ENCODE data around the gene HES2. TPM values are rescaled to one million over a fixed set of nuclear protein-coding genes. Genes with fewer than 3 reads are reported as not detected.

The HES2 gene
- total and polyA plus RNA-seq, 4 donors = 0.10 TPM; not detected in 3

DNA sequence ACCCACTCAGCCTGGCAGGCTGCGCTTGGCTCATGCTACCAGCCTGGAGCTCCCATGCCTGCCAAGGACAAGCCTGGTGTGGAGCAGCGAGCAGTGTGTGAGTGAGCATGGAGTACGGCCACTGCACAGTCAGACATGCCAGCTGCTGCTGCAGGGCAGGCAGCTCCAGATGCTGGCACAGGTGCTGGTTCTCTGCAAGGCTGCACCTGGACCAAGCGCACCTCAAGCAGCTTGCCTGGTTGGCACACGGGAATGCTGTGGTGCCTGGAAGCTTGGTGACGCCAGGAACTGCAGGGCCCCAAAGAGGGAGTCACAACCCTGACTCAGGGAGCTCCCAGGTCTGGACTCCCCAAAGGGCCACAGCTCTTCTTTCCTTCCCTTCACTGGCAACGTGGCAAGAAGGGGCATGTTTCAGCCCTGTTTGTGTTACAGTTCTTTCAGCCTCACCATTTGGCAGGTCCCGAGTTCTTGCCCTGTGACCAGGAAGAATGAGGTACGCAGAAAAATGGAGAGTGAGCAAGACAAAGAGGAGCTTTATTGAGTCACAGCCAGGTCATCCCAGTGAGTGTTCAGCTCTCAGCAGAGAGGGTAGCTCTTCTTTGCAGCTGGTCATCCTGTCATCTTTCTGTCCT, 52.2 kb downstream of the HES2 start:
- no peak overlapping the region for H3K4me3 ChIP-seq (ENCODE audit: low read depth in 1 of 3, low read length in 3 of 3)
- WGBS = 82% methylated on average over 9 of the region's 9 CpGs

DNA sequence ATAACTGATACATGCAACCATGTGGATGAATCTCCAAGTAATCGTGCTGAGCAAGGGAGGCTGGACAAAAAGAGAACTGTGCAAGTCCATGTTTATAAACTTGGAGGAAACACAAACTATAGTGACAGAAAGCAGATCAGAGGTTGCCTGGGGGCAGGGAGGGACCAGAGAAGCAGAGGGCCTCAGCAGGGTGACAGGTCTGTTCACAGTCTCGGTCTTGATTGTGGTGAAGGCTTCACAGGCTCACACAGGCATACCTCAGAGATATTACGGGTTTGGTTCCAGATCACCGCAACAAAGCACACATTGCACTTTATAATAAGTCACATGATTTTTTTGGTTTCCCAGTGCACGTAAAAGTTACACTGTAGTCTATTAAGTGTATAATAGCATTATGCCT, 54.7 kb downstream of the HES2 start:
- H3K4me1 ChIP-seq (ENCODE audit: control insufficient read depth in 4 of 4, insufficient read depth in 4 of 4, low read length in 3 of 4) = peaks cover 6 to 19% (median 14%) of the 10 kb centered on the region in 4 donors
- DNase-seq (ENCODE audit: low spot score) = no peak
- H3K27me3 ChIP-seq (ENCODE audit: control insufficient read depth in 4 of 4, insufficient read depth in 4 of 4, low read length in 3 of 4) = no peaks in the 10 kb centered on the region
- no peaks in the 10 kb centered on the region for H3K9me3 ChIP-seq (ENCODE audit: control insufficient read depth in 4 of 4, low read length in 3 of 4)
- H3K27ac ChIP-seq (ENCODE audit: low read depth in 1 of 2, low read length in 2 of 2) = no peak overlapping the region
- H3K36me3 ChIP-seq (ENCODE audit: control insufficient read depth in 4 of 4, insufficient read depth in 3 of 4, low read depth in 1 of 4, low read length in 3 of 4) = no peaks in the 10 kb centered on the region
- no peak overlapping the region for H3K4me3 ChIP-seq (ENCODE audit: low read depth in 1 of 3, low read length in 3 of 3)
- TF ChIP-seq, protein P1, sequence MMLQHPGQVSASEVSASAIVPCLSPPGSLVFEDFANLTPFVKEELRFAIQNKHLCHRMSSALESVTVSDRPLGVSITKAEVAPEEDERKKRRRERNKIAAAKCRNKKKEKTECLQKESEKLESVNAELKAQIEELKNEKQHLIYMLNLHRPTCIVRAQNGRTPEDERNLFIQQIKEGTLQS (IDR thresholded peaks at IDR 0.05) = no peak
- 83% methylated on average over 5 of the region's 5 CpGs for WGBS
- no peak overlapping the region for H3K9ac ChIP-seq (ENCODE audit: low read depth in 1 of 2, low read length in 2 of 2)

More for the DNA sequence above, 52.2 kb downstream of the HES2 start:
- H3K27ac ChIP-seq (ENCODE audit: low read depth in 1 of 2, low read length in 2 of 2) = no peak overlapping the region
- no peak overlapping the region for H3K9ac ChIP-seq (ENCODE audit: low read depth in 1 of 2, low read length in 2 of 2)
- H3K9me3 ChIP-seq (ENCODE audit: control insufficient read depth in 4 of 4, low read length in 3 of 4) = no peaks in the 10 kb centered on the region
- H3K36me3 ChIP-seq (ENCODE audit: control insufficient read depth in 4 of 4, insufficient read depth in 3 of 4, low read depth in 1 of 4, low read length in 3 of 4) = no peaks in the 10 kb centered on the region
- DNase-seq (ENCODE audit: low spot score) = no peak
- H3K27me3 ChIP-seq (ENCODE audit: control insufficient read depth in 4 of 4, insufficient read depth in 4 of 4, low read length in 3 of 4) = no peaks in the 10 kb centered on the region
- TF ChIP-seq RAD21 (IDR thresholded peaks at IDR 0.05) (no peak), GABPA (IDR thresholded peaks at IDR 0.05 in 1 of 2, conservative IDR thresholded peaks at IDR 0.05 in 1 of 2) (no peak), FOXA1 (IDR thresholded peaks at IDR 0.05) (no peak), NR2F2 (IDR thresholded peaks at IDR 0.05) (no peak), HNF4G (IDR thresholded peaks at IDR 0.05) (no peak), HNF4A (conservative IDR thresholded peaks at IDR 0.05) (no peak), EGR1 (IDR thresholded peaks at IDR 0.05; ENCODE audit: low read depth in 2 of 2) (no peak), RXRA (IDR thresholded peaks at IDR 0.05) (no peak)
- TF ChIP-seq, protein P2, sequence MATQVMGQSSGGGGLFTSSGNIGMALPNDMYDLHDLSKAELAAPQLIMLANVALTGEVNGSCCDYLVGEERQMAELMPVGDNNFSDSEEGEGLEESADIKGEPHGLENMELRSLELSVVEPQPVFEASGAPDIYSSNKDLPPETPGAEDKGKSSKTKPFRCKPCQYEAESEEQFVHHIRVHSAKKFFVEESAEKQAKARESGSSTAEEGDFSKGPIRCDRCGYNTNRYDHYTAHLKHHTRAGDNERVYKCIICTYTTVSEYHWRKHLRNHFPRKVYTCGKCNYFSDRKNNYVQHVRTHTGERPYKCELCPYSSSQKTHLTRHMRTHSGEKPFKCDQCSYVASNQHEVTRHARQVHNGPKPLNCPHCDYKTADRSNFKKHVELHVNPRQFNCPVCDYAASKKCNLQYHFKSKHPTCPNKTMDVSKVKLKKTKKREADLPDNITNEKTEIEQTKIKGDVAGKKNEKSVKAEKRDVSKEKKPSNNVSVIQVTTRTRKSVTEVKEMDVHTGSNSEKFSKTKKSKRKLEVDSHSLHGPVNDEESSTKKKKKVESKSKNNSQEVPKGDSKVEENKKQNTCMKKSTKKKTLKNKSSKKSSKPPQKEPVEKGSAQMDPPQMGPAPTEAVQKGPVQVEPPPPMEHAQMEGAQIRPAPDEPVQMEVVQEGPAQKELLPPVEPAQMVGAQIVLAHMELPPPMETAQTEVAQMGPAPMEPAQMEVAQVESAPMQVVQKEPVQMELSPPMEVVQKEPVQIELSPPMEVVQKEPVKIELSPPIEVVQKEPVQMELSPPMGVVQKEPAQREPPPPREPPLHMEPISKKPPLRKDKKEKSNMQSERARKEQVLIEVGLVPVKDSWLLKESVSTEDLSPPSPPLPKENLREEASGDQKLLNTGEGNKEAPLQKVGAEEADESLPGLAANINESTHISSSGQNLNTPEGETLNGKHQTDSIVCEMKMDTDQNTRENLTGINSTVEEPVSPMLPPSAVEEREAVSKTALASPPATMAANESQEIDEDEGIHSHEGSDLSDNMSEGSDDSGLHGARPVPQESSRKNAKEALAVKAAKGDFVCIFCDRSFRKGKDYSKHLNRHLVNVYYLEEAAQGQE (IDR thresholded peaks at IDR 0.05) = no peak
- TF ChIP-seq, protein P3, sequence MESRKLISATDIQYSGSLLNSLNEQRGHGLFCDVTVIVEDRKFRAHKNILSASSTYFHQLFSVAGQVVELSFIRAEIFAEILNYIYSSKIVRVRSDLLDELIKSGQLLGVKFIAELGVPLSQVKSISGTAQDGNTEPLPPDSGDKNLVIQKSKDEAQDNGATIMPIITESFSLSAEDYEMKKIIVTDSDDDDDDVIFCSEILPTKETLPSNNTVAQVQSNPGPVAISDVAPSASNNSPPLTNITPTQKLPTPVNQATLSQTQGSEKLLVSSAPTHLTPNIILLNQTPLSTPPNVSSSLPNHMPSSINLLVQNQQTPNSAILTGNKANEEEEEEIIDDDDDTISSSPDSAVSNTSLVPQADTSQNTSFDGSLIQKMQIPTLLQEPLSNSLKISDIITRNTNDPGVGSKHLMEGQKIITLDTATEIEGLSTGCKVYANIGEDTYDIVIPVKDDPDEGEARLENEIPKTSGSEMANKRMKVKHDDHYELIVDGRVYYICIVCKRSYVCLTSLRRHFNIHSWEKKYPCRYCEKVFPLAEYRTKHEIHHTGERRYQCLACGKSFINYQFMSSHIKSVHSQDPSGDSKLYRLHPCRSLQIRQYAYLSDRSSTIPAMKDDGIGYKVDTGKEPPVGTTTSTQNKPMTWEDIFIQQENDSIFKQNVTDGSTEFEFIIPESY (IDR thresholded peaks at IDR 0.05) = no peak
- TF ChIP-seq, protein P1 (IDR thresholded peaks at IDR 0.05) = no peak
- TF ChIP-seq, protein P4, sequence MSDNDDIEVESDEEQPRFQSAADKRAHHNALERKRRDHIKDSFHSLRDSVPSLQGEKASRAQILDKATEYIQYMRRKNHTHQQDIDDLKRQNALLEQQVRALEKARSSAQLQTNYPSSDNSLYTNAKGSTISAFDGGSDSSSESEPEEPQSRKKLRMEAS (IDR thresholded peaks at IDR 0.05) = no peak
- peaks cover 0 to 7% (median 2%) of the 10 kb centered on the region in 4 donors for H3K4me1 ChIP-seq (ENCODE audit: control insufficient read depth in 4 of 4, insufficient read depth in 4 of 4, low read length in 3 of 4)

All from liver (tissue), 9 donors.